Naive thymus-derived CD4-positive, alpha-beta T cell (primary cell): ENCODE data around the gene PRR18. TPM values are rescaled to one million over a fixed set of nuclear protein-coding genes. Genes with fewer than 3 reads are reported as not detected.
A peak's percentile ranks its signal among the peaks of the same experiment; 100 is the strongest.

Source experiments
- ATAC-seq: fragments of 150-1000 bp; cut with Tn5 transposase; 2 replicates; pipeline ENCODE4 v1.10.0; 2021; ENCODE audit warnings: mild to moderate bottlenecking, moderate library complexity
- CTCF ChIA-PET: fragments of 350-600 bp; sonication (Branson Sonifier 250); formaldehyde crosslinking; loops from one replicate; lab custom pipeline; 2021; ENCODE audit warnings: antibody characterized with exemption; lab: Charles Lee
- POLR2A ChIA-PET: fragments of 350-600 bp; sonication (Branson Sonifier 250); formaldehyde crosslinking; loops from one replicate; lab custom pipeline; 2021; ENCODE audit warnings: antibody characterized with exemption, inconsistent platforms; lab: Charles Lee
- DNase-seq, 9 donors: peaks; one replicate each; pipeline versions ENCODE4 v3.0.0 to v3.0.0-alpha.2; 2020 to 2022; ENCODE audit warnings: mixed read lengths in 1 of 9
- H3K27ac ChIP-seq: one replicate; pipeline ENCODE4 v1.7.0; 2013; ENCODE audit warnings: mild to moderate bottlenecking, low read depth, low read length, moderate library complexity
- H3K27me3 ChIP-seq, 2 donors: one replicate each; pipeline ENCODE4 v1.7.0; 2013; ENCODE audit warnings: low read length in 2 of 2, mild to moderate bottlenecking in 2 of 2, moderate library complexity in 2 of 2; ENCODE audit not compliant: control insufficient read depth in 2 of 2, insufficient read depth in 2 of 2
- H3K36me3 ChIP-seq, 3 experiments: 1 replicate in 2 of 3; 2 replicates in 1 of 3; pipeline ENCODE4 v1.7.0; 2013; ENCODE audit warnings: low read length in 3 of 3, mild to moderate bottlenecking in 3 of 3, moderate library complexity in 1 of 3; ENCODE audit not compliant: insufficient read depth in 3 of 3, control insufficient read depth in 2 of 3
- H3K4me1 ChIP-seq, 2 donors: one replicate each; pipeline ENCODE4 v1.7.0; 2013; ENCODE audit warnings: low read length in 2 of 2, mild to moderate bottlenecking in 2 of 2, moderate library complexity in 1 of 2; ENCODE audit not compliant: control insufficient read depth in 2 of 2, insufficient read depth in 2 of 2
- H3K4me3 ChIP-seq: 2 replicates; pipeline ENCODE4 v1.7.0; 2013; ENCODE audit warnings: mild to moderate bottlenecking, low read length
- H3K9me3 ChIP-seq, 3 experiments: 1 replicate in 2 of 3; 2 replicates in 1 of 3; pipeline ENCODE4 v1.7.0; 2013; ENCODE audit warnings: low read length in 3 of 3; ENCODE audit not compliant: control insufficient read depth in 2 of 3
- H3K27ac Mint-ChIP-seq, 9 donors: one replicate each; pipeline ENCODE4 v1.8.0; 2020 to 2022; ENCODE audit warnings: mixed read lengths in 9 of 9, mild to moderate bottlenecking in 8 of 9, moderate library complexity in 5 of 9, inconsistent platforms in 2 of 9
- H3K27me3 Mint-ChIP-seq, 5 donors: one replicate each; pipeline ENCODE4 v1.8.0; 2021 to 2022; ENCODE audit warnings: mixed read lengths in 5 of 5, mild to moderate bottlenecking in 1 of 5
- H3K36me3 Mint-ChIP-seq, 5 donors: one replicate each; pipeline ENCODE4 v1.8.0; 2020 to 2022; ENCODE audit warnings: mixed read lengths in 5 of 5, mild to moderate bottlenecking in 3 of 5, inconsistent platforms in 1 of 5
- H3K4me1 Mint-ChIP-seq, 7 donors: one replicate each; pipeline ENCODE4 v1.8.0; 2020 to 2022; ENCODE audit warnings: mixed read lengths in 7 of 7, mild to moderate bottlenecking in 3 of 7, inconsistent platforms in 1 of 7
- H3K4me3 Mint-ChIP-seq, 10 donors: one replicate each; pipeline ENCODE4 v1.8.0; 2020 to 2022; ENCODE audit warnings: mild to moderate bottlenecking in 10 of 10, mixed read lengths in 10 of 10, moderate library complexity in 6 of 10, inconsistent platforms in 2 of 10
- H3K9me3 Mint-ChIP-seq, 11 donors: one replicate each; pipeline ENCODE4 v1.8.0; 2020 to 2022; ENCODE audit warnings: mixed read lengths in 11 of 11, mild to moderate bottlenecking in 4 of 11, inconsistent platforms in 1 of 11, moderate library complexity in 1 of 11
- intact Hi-C, 2 donors: fragments of 100-400 bp; cut with micrococcal nuclease; formaldehyde crosslinking; loops; one replicate each; pipeline ENCODE4 v1.15.1; 2023
- polyA plus RNA-seq, 2 donors: library from polyadenylated mRNA; unstranded; fragments of 300-500 nt; fragmentation: Illumina TruSeq; gene quantifications; one replicate each; pipeline ENCODE4 v1.2.3, GENCODE V29; 2021
- total RNA-seq, 6 experiments: library from RNA in 5 of 6; stranded (reverse) in 5 of 6; gene quantifications; 1 replicate in 5 of 6; 2 replicates in 1 of 6; pipeline ENCODE4 v1.2.3 and lab custom pipeline; 2021 to 2026

The PRR18 gene
- total and polyA plus RNA-seq, 7 experiments from 2014 or later: not detected

GRCh38 chr6:166344240-166344639 is 36.0 kb upstream of the PRR18 start:
- DNase-seq: no peak
- intact Hi-C loops: loop anchor here in 1 of 2 donors (5.0 kb wide), 1 partner anchor 67 kb away; no protein-coding TSS in a partner anchor
- peak overlapping the region in 3 of 10 donors; percentile 7 to 75 (median 24) for H3K4me3 Mint-ChIP-seq
- peaks cover 21 to 26% of the 10 kb centered on the region in 2 donors for H3K4me1 ChIP-seq
- POLR2A ChIA-PET: no interaction called here
- peaks cover 0 to 4% (median 0%) of the 10 kb centered on the region in 5 donors for H3K36me3 Mint-ChIP-seq
- H3K9me3 Mint-ChIP-seq: peaks cover 0 to 12% (median 3%) of the 10 kb centered on the region in 11 donors
- no peak overlapping the region for H3K27ac ChIP-seq
- ATAC-seq: no peak
- CTCF ChIA-PET: no interaction called here
- no peaks in the 10 kb centered on the region for H3K27me3 ChIP-seq
- peak overlapping the region in 2 of 9 donors; percentile 12 to 48 for H3K27ac Mint-ChIP-seq
- peaks cover 0 to 15% (median 0%) of the 10 kb centered on the region in 5 donors for H3K27me3 Mint-ChIP-seq
- no peak overlapping the region for H3K4me3 ChIP-seq
- no peaks in the 10 kb centered on the region for H3K9me3 ChIP-seq
- H3K36me3 ChIP-seq: peaks cover 0 to 9% (median 0%) of the 10 kb centered on the region in 3 experiments
- H3K4me1 Mint-ChIP-seq: peaks cover 4 to 18% (median 8%) of the 10 kb centered on the region in 7 donors

- H3K9me3 ChIP-seq: no peaks in the 10 kb centered on the region
- ATAC-seq (no peak), DNase-seq (no peak)
- POLR2A ChIA-PET: interaction anchor here (0.8 to 1.9 kb wide), 3 partner anchors 36 to 284 kb away, joined by 3 to 9 read pairs (median 3); partner anchors contain the start of gene RPS6KA2
- intact Hi-C loops: loop anchor here in 1 of 2 donors (2.0 to 5.0 kb wide), 3 partner anchors 66 to 614 kb away; partner anchors contain the start of genes RNASET2 and RPS6KA2
- no peaks in the 10 kb centered on the region for H3K27me3 ChIP-seq
- Mint-ChIP-seq H3K27me3 (peaks cover 0 to 10% (median 0%) of the 10 kb centered on the region in 5 donors), H3K4me3 (peak overlapping the region in 8 of 10 donors; percentile 83 to 94 (median 90)), H3K36me3 (peaks cover 0 to 2% (median 0%) of the 10 kb centered on the region in 5 donors), H3K4me1 (peaks cover 4 to 18% (median 8%) of the 10 kb centered on the region in 7 donors), H3K9me3 (peaks cover 0 to 3% (median 0%) of the 10 kb centered on the region in 11 donors), H3K27ac (peak overlapping the region; percentile 5 to 95 (median 60))
- peaks cover 0 to 9% (median 0%) of the 10 kb centered on the region in 3 experiments for H3K36me3 ChIP-seq
- CTCF ChIA-PET: interaction anchor here (1.0 kb wide), 1 partner anchor 74 kb away, joined by 4 read pairs; no protein-coding TSS in a partner anchor
- H3K4me1 ChIP-seq: peaks cover 32 to 35% of the 10 kb centered on the region in 2 donors
- peak overlapping the region; percentile 94 for H3K4me3 ChIP-seq
- peak overlapping the region; percentile 79 for H3K27ac ChIP-seq
These were observed 34.9 kb upstream of the PRR18 start for GRCh38 chr6:166343150-166343487.

GRCh38 chr6:166342349-166343149 is 34.4 kb upstream of the PRR18 start, which contains the start of gene SFT2D1:
Gene SFT2D1, minus strand, starts transcription at chr6:166342545. Its CDS starts 64 bp downstream, at chr6:166342481.
- H3K27me3 ChIP-seq: no peaks in the 10 kb centered on the region
- DNase-seq: peak; percentile 33 to 87 (median 47)
- H3K4me1 ChIP-seq: peaks cover 32 to 37% of the 10 kb centered on the region in 2 donors
- Mint-ChIP-seq H3K4me3 (peak within 1 kb of the TSS in 8 of 10 donors; percentile 83 to 94 (median 90)), H3K4me1 (peaks cover 4 to 18% (median 8%) of the 10 kb centered on the region in 7 donors), H3K27me3 (peaks cover 0 to 10% (median 0%) of the 10 kb centered on the region in 5 donors), H3K9me3 (peaks cover 0 to 1% (median 0%) of the 10 kb centered on the region in 11 donors), H3K36me3 (peaks cover 0 to 8% (median 2%) of the 10 kb centered on the region in 5 donors), H3K27ac (peak within 1 kb of the TSS; percentile 72 to 95 (median 84))
- H3K27ac ChIP-seq: peak within 1 kb of the TSS; percentile 79
- ATAC-seq: peak; percentile 88
- ChIA-PET POLR2A (interaction anchor here (0.6 to 1.9 kb wide), 7 partner anchors 37 to 520 kb away, joined by 3 to 9 read pairs (median 3); partner anchors contain the start of gene RPS6KA2), CTCF (interaction anchor here (0.5 to 1.0 kb wide), 2 partner anchors 74 to 137 kb away, joined by 3 to 4 read pairs; no protein-coding TSS in a partner anchor)
- peaks cover 0 to 15% (median 0%) of the 10 kb centered on the region in 3 experiments for H3K36me3 ChIP-seq
- intact Hi-C loops: loop anchor here (1.0 to 5.0 kb wide), 6 partner anchors 9 to 614 kb away; partner anchors contain the start of genes RPS6KA2 (in 2 of the 2) and RNASET2 (in 1 of the 2)
- H3K4me3 ChIP-seq: peak within 1 kb of the TSS; percentile 94
- H3K9me3 ChIP-seq: no peaks in the 10 kb centered on the region

- peak in 1 of 9 donors; percentile 9 for DNase-seq
- peak overlapping the region in 8 of 10 donors; percentile 83 to 94 (median 90) for H3K4me3 Mint-ChIP-seq
These were observed 33.8 kb upstream of the PRR18 start for GRCh38 chr6:166341977-166342348.

GRCh38 chr6:166341464-166341863 is 33.3 kb upstream of the PRR18 start:
- intact Hi-C loops: loop anchor here in 1 of 2 donors (5.0 kb wide), 1 partner anchor 64 kb away; no protein-coding TSS in a partner anchor
- no peak overlapping the region for H3K27ac ChIP-seq
- POLR2A ChIA-PET: interaction anchor here (0.6 to 1.9 kb wide), 4 partner anchors 38 to 521 kb away, joined by 3 to 9 read pairs (median 4); no protein-coding TSS in a partner anchor

More at GRCh38 chr6:166341977-166342348, 33.8 kb upstream of the PRR18 start:
- peak; percentile 21 for ATAC-seq
- intact Hi-C loops: loop anchor here (1.0 to 5.0 kb wide), 6 partner anchors 9 to 615 kb away; partner anchors contain the start of genes RPS6KA2 (in 2 of the 2) and RNASET2 (in 1 of the 2)
- Histone ChIP-seq H3K27me3 (no peaks in the 10 kb centered on the region), H3K4me3 (peak overlapping the region; percentile 94), H3K27ac (peak overlapping the region; percentile 79), H3K4me1 (peaks cover 32 to 37% of the 10 kb centered on the region in 2 donors), H3K36me3 (peaks cover 0 to 18% (median 0%) of the 10 kb centered on the region in 3 experiments), H3K9me3 (no peaks in the 10 kb centered on the region)
- Mint-ChIP-seq H3K27ac (peak overlapping the region; percentile 72 to 95 (median 84)), H3K9me3 (peaks cover 0 to under 1% (median 0%) of the 10 kb centered on the region in 11 donors), H3K4me1 (peaks cover 4 to 18% (median 10%) of the 10 kb centered on the region in 7 donors), H3K36me3 (peaks cover 2 to 12% (median 5%) of the 10 kb centered on the region in 5 donors), H3K27me3 (peaks cover 0 to 10% (median 0%) of the 10 kb centered on the region in 5 donors)
- ChIA-PET POLR2A (interaction anchor here (0.6 to 1.9 kb wide), 5 partner anchors 37 to 521 kb away, joined by 3 to 9 read pairs (median 3); no protein-coding TSS in a partner anchor), CTCF (interaction anchor here (0.5 to 1.0 kb wide), 2 partner anchors 75 to 138 kb away, joined by 3 to 4 read pairs; no protein-coding TSS in a partner anchor)

More at GRCh38 chr6:166341464-166341863, 33.3 kb upstream of the PRR18 start:
- Histone ChIP-seq H3K36me3 (peaks cover 0 to 23% (median 0%) of the 10 kb centered on the region in 3 experiments), H3K4me1 (peaks cover 32 to 37% of the 10 kb centered on the region in 2 donors), H3K9me3 (no peaks in the 10 kb centered on the region), H3K4me3 (peak overlapping the region; percentile 94), H3K27me3 (no peaks in the 10 kb centered on the region)
- Mint-ChIP-seq H3K4me1 (peaks cover 8 to 22% (median 10%) of the 10 kb centered on the region in 7 donors), H3K27ac (peak overlapping the region; percentile 72 to 95 (median 84)), H3K9me3 (no peaks in the 10 kb centered on the region), H3K27me3 (peaks cover 0 to 5% (median 0%) of the 10 kb centered on the region in 5 donors), H3K4me3 (peak overlapping the region in 8 of 10 donors; percentile 83 to 94 (median 90)), H3K36me3 (peaks cover 2 to 12% (median 5%) of the 10 kb centered on the region in 5 donors)
- CTCF ChIA-PET: no interaction called here
- ATAC-seq (peak; percentile 33), DNase-seq (peak in 7 of 9 donors; percentile 31 to 54 (median 48))
